KMS-11 (cell line): ENCODE data around the gene CST4.
"Not testable (repeated sequence)": the region's sequence is repeated elsewhere in the genome, so short reads cannot be mapped to it uniquely, and the experiment has no call there.

Experiments
- H2AFZ ChIP-seq: fragments of 200-600 bp; sonication (generic); 2 replicates; pipeline ENCODE4 v1.6.1; 2016; ENCODE audit warnings: antibody characterized with exemption, mixed run types, low read depth
- H3K27ac ChIP-seq: fragments of 200-600 bp; sonication (generic); 2 replicates; pipeline ENCODE4 v1.6.1; 2016; ENCODE audit warnings: mild to moderate bottlenecking, mixed run types
- H3K27me3 ChIP-seq: fragments of 200-600 bp; sonication (generic); 2 replicates; pipeline ENCODE4 v1.6.1; 2017; ENCODE audit warnings: mild to moderate bottlenecking, low read depth, mixed run types, moderate library complexity; ENCODE audit not compliant: insufficient read depth
- H3K36me3 ChIP-seq: fragments of 200-600 bp; sonication (generic); 2 replicates; pipeline ENCODE4 v1.6.1; 2017; ENCODE audit warnings: mild to moderate bottlenecking, mixed run types; ENCODE audit not compliant: insufficient read depth
- H3K4me1 ChIP-seq: fragments of 200-600 bp; sonication (generic); 2 replicates; pipeline ENCODE4 v1.6.1; 2016; ENCODE audit warnings: mild to moderate bottlenecking, low read depth, mixed run types; ENCODE audit not compliant: poor library complexity, severe bottlenecking
- H3K4me2 ChIP-seq: fragments of 200-600 bp; sonication (generic); 2 replicates; pipeline ENCODE4 v1.7.0; 2016; ENCODE audit warnings: mild to moderate bottlenecking, mixed run types
- H3K4me3 ChIP-seq: fragments of 200-600 bp; sonication (generic); IDR thresholded peaks from 2 replicates; pipeline ENCODE4 v1.6.1; 2017; ENCODE audit warnings: low read depth, low read length, mixed read lengths; ENCODE audit not compliant: insufficient read depth
- H3K79me2 ChIP-seq: fragments of 200-600 bp; sonication (generic); 2 replicates; pipeline ENCODE4 v1.6.1; 2016; ENCODE audit warnings: low read depth, mixed run types; ENCODE audit not compliant: insufficient read depth
- H3K9ac ChIP-seq: fragments of 200-600 bp; sonication (generic); 2 replicates; pipeline ENCODE4 v1.6.1; 2016; ENCODE audit warnings: mild to moderate bottlenecking, mixed run types
- H4K20me1 ChIP-seq: fragments of 200-600 bp; sonication (generic); 2 replicates; pipeline ENCODE4 v1.6.1; 2016; ENCODE audit warnings: mild to moderate bottlenecking, mixed run types; ENCODE audit not compliant: insufficient read depth
- TF ChIP-seq, protein P1 (sequence below): fragments of 200-600 bp; sonication (generic); conservative IDR thresholded peaks from 2 replicates; pipeline ENCODE4 v1.6.1; 2017; ENCODE audit warnings: low read depth, mild to moderate bottlenecking, antibody characterized with exemption, low read length, moderate library complexity, mixed read lengths

CST4 gene, protein sequence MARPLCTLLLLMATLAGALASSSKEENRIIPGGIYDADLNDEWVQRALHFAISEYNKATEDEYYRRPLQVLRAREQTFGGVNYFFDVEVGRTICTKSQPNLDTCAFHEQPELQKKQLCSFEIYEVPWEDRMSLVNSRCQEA

DNA sequence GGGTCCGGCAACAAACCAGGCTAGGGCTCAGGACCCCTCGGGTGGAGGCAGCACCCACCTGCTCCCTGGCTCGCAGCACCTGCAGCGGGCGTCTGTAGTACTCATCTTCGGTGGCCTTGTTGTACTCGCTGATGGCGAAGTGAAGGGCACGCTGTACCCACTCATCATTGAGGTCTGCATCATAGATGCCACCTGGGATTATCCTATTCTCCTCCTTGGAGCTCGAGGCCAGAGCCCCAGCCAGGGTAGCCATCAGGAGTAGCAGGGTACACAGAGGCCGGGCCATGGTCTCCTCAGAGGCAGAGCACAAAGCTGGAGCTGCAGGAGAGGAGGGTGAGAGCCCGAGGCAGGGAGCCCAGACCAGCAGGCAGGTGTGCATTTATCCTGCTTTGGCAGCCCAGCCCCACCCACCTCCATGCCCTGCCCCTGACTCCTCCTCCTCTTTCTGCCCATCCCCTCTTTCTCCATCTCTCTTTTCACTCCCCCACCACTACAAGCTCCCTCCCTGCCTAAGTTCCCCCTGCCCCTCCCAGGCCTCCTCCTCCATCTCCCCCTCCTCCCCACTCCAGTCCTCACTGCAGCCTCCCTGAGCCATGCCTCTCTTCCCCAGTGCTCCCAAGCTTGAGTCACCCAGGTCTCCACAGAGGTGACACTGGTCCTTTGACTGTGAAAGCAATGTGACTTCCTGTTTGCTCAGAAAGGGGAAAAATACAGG lies at the start of gene CST4:
TSS of gene CST4 (minus strand) at position 355 of the 715 bp plus-strand sequence. CDS start at position 286, 69 bp downstream.
- not testable (repeated sequence) for H4K20me1 ChIP-seq, H3K9ac ChIP-seq, H3K79me2 ChIP-seq, H2AFZ ChIP-seq, H3K36me3 ChIP-seq, H3K4me2 ChIP-seq, H3K27ac ChIP-seq, H3K4me1 ChIP-seq, H3K27me3 ChIP-seq, H3K4me3 ChIP-seq

DNA sequence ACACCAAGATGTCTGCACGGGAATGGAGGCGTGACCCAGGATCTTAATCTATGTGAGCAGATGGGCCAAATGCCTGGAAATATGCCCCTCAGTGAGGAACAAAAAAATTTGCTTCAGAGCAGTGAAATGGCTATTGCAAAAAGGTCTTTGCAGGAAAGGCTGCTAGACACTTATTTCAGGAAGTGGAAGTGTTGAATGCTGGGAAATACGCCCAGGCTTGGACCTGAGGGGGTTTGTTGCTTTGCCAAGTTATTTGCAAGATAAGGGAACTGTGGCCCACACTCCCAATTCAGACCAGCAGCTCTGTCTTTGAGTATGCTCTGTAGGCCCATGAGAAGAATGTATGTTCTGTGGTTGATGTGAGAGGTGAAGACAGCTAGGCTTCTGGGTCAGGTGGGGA lies 46.6 kb upstream of the CST4 start:
- not testable (repeated sequence) for H3K4me2 ChIP-seq, H3K27me3 ChIP-seq, H3K79me2 ChIP-seq, H3K36me3 ChIP-seq, H3K4me1 ChIP-seq, H3K27ac ChIP-seq, H3K9ac ChIP-seq, H4K20me1 ChIP-seq, H2AFZ ChIP-seq, H3K4me3 ChIP-seq

DNA sequence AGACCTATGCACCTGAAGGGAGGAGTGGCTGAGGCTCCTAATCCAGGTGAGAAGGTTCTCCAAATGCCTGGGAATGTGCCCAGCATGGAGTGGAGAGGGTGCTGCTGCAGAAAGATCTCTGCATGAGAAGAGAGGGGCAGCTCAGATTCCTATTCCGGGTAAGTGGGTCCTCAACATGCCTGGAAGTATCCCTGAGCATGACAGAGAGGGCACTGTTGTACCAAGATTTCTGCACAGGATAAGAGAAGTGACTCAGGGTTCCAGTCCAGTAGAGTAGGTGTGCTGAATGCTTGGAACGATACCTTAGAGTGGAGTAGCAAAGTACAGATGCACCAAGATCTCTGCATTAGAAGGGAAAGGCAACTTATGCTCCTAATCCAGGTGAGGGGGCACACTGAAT lies 46.1 kb upstream of the CST4 start:
- not testable (repeated sequence) for H3K27ac ChIP-seq, H3K36me3 ChIP-seq, H3K4me3 ChIP-seq, H3K4me2 ChIP-seq, H3K4me1 ChIP-seq, H3K79me2 ChIP-seq, H2AFZ ChIP-seq, H3K9ac ChIP-seq, H3K27me3 ChIP-seq, H4K20me1 ChIP-seq

DNA sequence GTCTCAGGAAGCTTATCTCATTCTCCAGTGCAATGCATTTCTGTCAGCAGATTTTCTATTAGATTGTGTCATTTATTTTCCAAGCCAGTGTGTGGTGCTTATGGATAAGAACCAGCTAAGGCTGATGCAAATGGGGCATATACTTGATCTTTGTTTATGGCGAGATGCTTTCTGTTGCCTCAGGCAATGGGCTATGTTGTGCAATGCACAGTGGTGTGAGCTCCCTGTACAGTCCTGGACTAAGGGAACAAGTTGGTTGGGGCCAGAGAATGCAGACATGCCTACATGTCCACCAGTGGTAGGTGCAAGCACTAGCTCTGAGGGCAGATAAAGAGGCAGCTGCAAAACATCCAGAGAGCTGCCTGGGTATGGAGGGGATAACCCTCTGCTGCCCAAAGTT lies 45.6 kb upstream of the CST4 start:
- H3K36me3 ChIP-seq, H3K27ac ChIP-seq, H3K4me3 ChIP-seq, H3K4me2 ChIP-seq, H3K4me1 ChIP-seq, H3K27me3 ChIP-seq, H3K9ac ChIP-seq, H4K20me1 ChIP-seq, H2AFZ ChIP-seq, H3K79me2 ChIP-seq: not testable (repeated sequence)

DNA sequence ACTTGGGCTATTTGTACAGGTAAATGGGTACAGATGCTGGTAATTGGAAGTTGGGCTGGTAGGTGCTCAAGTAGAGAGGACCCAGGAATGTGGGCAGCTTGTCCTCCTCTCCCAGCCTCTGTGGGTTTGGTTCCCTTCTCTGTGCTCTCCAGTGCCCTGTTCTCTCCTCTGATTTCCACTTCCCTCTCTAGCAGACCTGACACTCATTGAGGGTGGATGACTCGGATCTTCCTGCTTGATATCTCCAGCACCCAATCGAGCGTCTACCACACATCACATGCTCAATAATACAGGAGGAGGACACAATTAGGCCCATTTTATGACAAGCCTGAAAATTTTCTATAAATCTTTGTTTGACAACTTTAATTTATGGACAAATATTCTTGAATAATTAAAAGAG lies 38.2 kb upstream of the CST4 start:
- TF ChIP-seq, protein P1, sequence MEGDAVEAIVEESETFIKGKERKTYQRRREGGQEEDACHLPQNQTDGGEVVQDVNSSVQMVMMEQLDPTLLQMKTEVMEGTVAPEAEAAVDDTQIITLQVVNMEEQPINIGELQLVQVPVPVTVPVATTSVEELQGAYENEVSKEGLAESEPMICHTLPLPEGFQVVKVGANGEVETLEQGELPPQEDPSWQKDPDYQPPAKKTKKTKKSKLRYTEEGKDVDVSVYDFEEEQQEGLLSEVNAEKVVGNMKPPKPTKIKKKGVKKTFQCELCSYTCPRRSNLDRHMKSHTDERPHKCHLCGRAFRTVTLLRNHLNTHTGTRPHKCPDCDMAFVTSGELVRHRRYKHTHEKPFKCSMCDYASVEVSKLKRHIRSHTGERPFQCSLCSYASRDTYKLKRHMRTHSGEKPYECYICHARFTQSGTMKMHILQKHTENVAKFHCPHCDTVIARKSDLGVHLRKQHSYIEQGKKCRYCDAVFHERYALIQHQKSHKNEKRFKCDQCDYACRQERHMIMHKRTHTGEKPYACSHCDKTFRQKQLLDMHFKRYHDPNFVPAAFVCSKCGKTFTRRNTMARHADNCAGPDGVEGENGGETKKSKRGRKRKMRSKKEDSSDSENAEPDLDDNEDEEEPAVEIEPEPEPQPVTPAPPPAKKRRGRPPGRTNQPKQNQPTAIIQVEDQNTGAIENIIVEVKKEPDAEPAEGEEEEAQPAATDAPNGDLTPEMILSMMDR, result no peak
- no peak overlapping the region for H3K27ac ChIP-seq
- no peak overlapping the region for H2AFZ ChIP-seq

DNA sequence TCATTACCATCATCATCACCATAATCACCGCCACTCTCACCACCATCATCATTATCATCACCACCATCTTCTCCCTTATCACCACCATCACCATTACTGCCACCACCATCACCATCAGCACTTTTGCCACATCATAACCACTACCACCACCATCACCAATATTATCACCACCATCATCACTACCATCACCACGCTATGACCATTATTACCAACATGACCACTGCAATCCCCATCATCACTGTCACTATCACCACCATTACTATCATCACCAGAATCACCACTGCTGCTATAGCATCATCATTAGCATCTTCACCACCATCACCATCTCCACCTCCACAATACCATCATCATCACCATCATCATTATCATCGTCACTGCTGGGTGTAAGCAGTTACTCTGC lies 36.3 kb upstream of the CST4 start:
- TF ChIP-seq, protein P1, result no peak
- no peaks in the 10 kb centered on the region for H3K4me1 ChIP-seq

More for the DNA sequence above, 38.2 kb upstream of the CST4 start:
- no peak overlapping the region for H3K4me3 ChIP-seq
- no peaks in the 10 kb centered on the region for H3K36me3 ChIP-seq
- no peak overlapping the region for H3K4me2 ChIP-seq
- H3K9ac ChIP-seq, result no peak overlapping the region
- no peaks in the 10 kb centered on the region for H3K4me1 ChIP-seq
- no peaks in the 10 kb centered on the region for H3K27me3 ChIP-seq
- H3K79me2 ChIP-seq, result no peaks in the 10 kb centered on the region
- H4K20me1 ChIP-seq, result no peaks in the 10 kb centered on the region

More for the DNA sequence above, 36.3 kb upstream of the CST4 start:
- Histone ChIP-seq H3K9ac (no peak overlapping the region), H2AFZ (no peak overlapping the region), H3K27ac (no peak overlapping the region), H3K4me2 (no peak overlapping the region), H4K20me1 (no peaks in the 10 kb centered on the region), H3K4me3 (no peak overlapping the region), H3K36me3 (no peaks in the 10 kb centered on the region), H3K27me3 (no peaks in the 10 kb centered on the region), H3K79me2 (no peaks in the 10 kb centered on the region)
